PFSK-1 (cell line): ENCODE data around the gene SERPINH1.

ENCODE experiments used
- POLR2AphosphoS5 ChIP-seq: IDR thresholded peaks from 2 replicates; pipeline ENCODE4 v1.6.1; 2012; ENCODE audit warnings: low read depth, mild to moderate bottlenecking, control low read depth, low read length, moderate library complexity
- SIN3A ChIP-seq: IDR thresholded peaks from 2 replicates; pipeline ENCODE4 v1.6.1; 2012; ENCODE audit warnings: mild to moderate bottlenecking, low read length, moderate library complexity, borderline replicate concordance; ENCODE audit not compliant: insufficient read depth

- TF ChIP-seq POLR2AphosphoS5 (no peak), SIN3A (no peak)
Observed at GRCh38 chr11:75597636-75598035, 35.6 kb downstream of the SERPINH1 start.
